HepG2 (cell line): ENCODE data around the gene TESK1. TPM values are rescaled to one million over a fixed set of nuclear protein-coding genes. Genes with fewer than 3 reads are reported as not detected.

Experiments used
- FOXM1 ChIP-seq: sonication (generic); formaldehyde crosslinking; IDR thresholded peaks from 2 replicates; pipeline ENCODE4 v1.5.0; 2020; ENCODE audit warnings: missing genetic modification reagents
- GTF3A ChIP-seq: sonication (generic); formaldehyde crosslinking; conservative IDR thresholded peaks from 2 replicates; pipeline ENCODE4 v1.4.0; 2020; ENCODE audit warnings: mild to moderate bottlenecking, missing genetic modification reagents
- HOXA9 ChIP-seq: sonication (generic); formaldehyde crosslinking; IDR thresholded peaks from 2 replicates; pipeline ENCODE4 v1.8.1; 2022; ENCODE audit warnings: missing genetic modification reagents, mild to moderate bottlenecking, moderate library complexity, borderline replicate concordance
- KDM5A ChIP-seq: fragments of 200-600 bp; sonication (generic); IDR thresholded peaks from 2 replicates; pipeline ENCODE4 v1.7.0; 2018; ENCODE audit warnings: antibody characterized with exemption, mild to moderate bottlenecking, low read length, borderline replicate concordance
- NAIF1 ChIP-seq: sonication (generic); formaldehyde crosslinking; IDR thresholded peaks from 2 replicates; pipeline ENCODE4 v1.5.0; 2020; ENCODE audit warnings: mild to moderate bottlenecking, missing genetic modification reagents, borderline replicate concordance
- NBN ChIP-seq: fragments of 450-650 bp; conservative IDR thresholded peaks from 2 replicates; pipeline ENCODE4 v1.6.1; 2017
- RFXAP ChIP-seq: sonication (generic); formaldehyde crosslinking; IDR thresholded peaks from 2 replicates; pipeline ENCODE4 v1.4.0; 2020; ENCODE audit warnings: missing genetic modification reagents, borderline replicate concordance
- STAT5B ChIP-seq: sonication (generic); formaldehyde crosslinking; IDR thresholded peaks from 2 replicates; pipeline ENCODE4 v1.4.0; 2020; ENCODE audit warnings: missing genetic modification reagents
- TBX2 ChIP-seq: sonication (generic); formaldehyde crosslinking; IDR thresholded peaks from 2 replicates; pipeline ENCODE4 v1.5.0; 2020; ENCODE audit warnings: missing genetic modification reagents, mild to moderate bottlenecking, borderline replicate concordance
- ZBTB42 ChIP-seq: sonication (generic); formaldehyde crosslinking; IDR thresholded peaks from 2 replicates; pipeline ENCODE4 v1.5.0; 2020; ENCODE audit warnings: mild to moderate bottlenecking, missing genetic modification reagents
- ZNF207 ChIP-seq: fragments of 450-650 bp; IDR thresholded peaks from 2 replicates; pipeline ENCODE4 v1.6.1; 2016; ENCODE audit warnings: antibody characterized with exemption, borderline replicate concordance
- ZNF616 ChIP-seq: sonication (generic); formaldehyde crosslinking; IDR thresholded peaks from 2 replicates; pipeline ENCODE4 v1.5.0; 2020; ENCODE audit warnings: low read depth, mild to moderate bottlenecking, missing genetic modification reagents
- ZNF709 ChIP-seq: sonication (generic); formaldehyde crosslinking; IDR thresholded peaks from 2 replicates; pipeline ENCODE4 v1.5.0; 2020; ENCODE audit warnings: mild to moderate bottlenecking, missing genetic modification reagents
- polyA plus RNA-seq, 8 experiments: library from polyadenylated mRNA; depleted of rRNA in 3 of 8; stranded (reverse) in 7 of 8; unstranded in 1 of 8; fragments of >200 nt; fragmentation: Illumina TruSeq in 4 of 8; extraction: Trizol in 4 of 8; gene quantifications; 2 replicates each; pipeline versions ENCODE4 v1.2.1 to v1.2.3, GENCODE V29; 2011 to 2016; ENCODE audit warnings: low read depth in 4 of 8, missing spikeins in 1 of 8, mixed read lengths in 1 of 8; ENCODE audit not compliant: insufficient read depth in 1 of 8
- total RNA-seq, 5 experiments: library from RNA; depleted of rRNA; stranded (reverse); fragments of >200 nt; fragmentation: Illumina TruSeq; extraction: Trizol; gene quantifications; 2 replicates each; pipeline ENCODE4 v1.2.3, GENCODE V29; 2016; ENCODE audit warnings: low read depth in 1 of 5
- TF ChIP-seq, protein P1 (sequence below): sonication (generic); formaldehyde crosslinking; IDR thresholded peaks from 2 replicates; pipeline ENCODE4 v1.5.0; 2020; ENCODE audit warnings: mild to moderate bottlenecking, missing genetic modification reagents
- TF ChIP-seq, protein P2 (sequence below): sonication (generic); formaldehyde crosslinking; IDR thresholded peaks from 2 replicates; pipeline ENCODE4 v1.9.0; 2021; ENCODE audit warnings: missing genetic modification reagents, mild to moderate bottlenecking, borderline replicate concordance
- TF ChIP-seq, protein P3 (sequence below): sonication (generic); formaldehyde crosslinking; IDR thresholded peaks from 2 replicates; pipeline ENCODE4 v1.5.1; 2020; ENCODE audit warnings: missing genetic modification reagents, mild to moderate bottlenecking, borderline replicate concordance
- TF ChIP-seq, protein P4 (sequence below), 2 experiments: sonication (generic) in 1 of 2; formaldehyde crosslinking in 1 of 2; IDR thresholded peaks; 2 replicates each; pipeline versions ENCODE4 v1.5.1 to v1.6.1; 2011 to 2020; ENCODE audit warnings: borderline replicate concordance in 1 of 2, low read depth in 1 of 2, low read length in 1 of 2, mild to moderate bottlenecking in 1 of 2, missing genetic modification reagents in 1 of 2, moderate library complexity in 1 of 2

Gene TESK1
- total and polyA plus RNA-seq, 2 of the 13 experiments (the other 11 are each of a cell fraction or from before 2014, with no cell fraction given), result 7.3 to 13.6 TPM

DNA sequence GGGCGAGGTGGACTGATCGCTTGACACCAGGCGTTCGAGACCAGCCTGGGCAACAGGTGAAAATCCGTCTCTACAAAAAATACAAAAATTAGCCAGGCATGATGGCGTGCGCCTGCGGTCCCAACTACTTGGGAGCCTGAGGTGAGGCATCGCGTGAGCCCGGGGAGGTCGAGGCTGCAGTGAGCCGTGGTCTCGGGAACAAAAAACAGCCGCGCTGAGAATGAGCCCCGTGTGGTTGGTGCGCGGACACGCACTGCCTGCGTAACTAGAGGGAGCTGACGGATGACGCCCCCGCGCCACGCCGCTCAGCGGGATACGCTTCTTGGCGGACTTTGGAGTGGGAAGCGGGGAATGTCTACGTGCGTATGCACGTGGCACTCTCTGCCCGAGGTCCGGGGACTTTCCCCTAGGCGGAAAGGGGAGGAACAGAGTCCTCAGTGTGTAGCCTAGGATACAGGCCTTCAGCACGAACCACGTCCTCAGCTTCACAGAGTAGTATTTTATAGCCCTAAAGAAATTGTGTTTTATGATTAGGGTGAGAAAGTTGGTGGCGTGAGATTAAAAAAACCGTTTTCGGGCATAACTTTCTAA, 52.6 kb downstream of the TESK1 start, which contains the start of gene RMRP (continued):
- TF ChIP-seq TBX2 (CRISPR knock-in tag) (peak; percentile 95), HOXA9 (peak; percentile 91; the same call in 1 of the 2 replicates), FOXM1 (CRISPR knock-in tag) (peak; percentile 84; the same call in 1 of the 2 replicates), NBN (no peak), STAT5B (CRISPR knock-in tag) (0 out of 2 replicates have a peak, but pooled peaks have one; percentile 70), KDM5A (no peak), ZNF616 (CRISPR knock-in tag) (peak; percentile 89), GTF3A (CRISPR knock-in tag) (0 out of 2 replicates have a peak, but pooled peaks have one; percentile 84), ZNF709 (CRISPR knock-in tag) (0 out of 2 replicates have a peak, but pooled peaks have one; percentile 95), NAIF1 (CRISPR knock-in tag) (peak; percentile 97), RFXAP (peak; percentile 93), ZNF207 (no peak), ZBTB42 (CRISPR knock-in tag) (no peak; the same call in none of the 2 replicates)
- TF ChIP-seq, protein P1, sequence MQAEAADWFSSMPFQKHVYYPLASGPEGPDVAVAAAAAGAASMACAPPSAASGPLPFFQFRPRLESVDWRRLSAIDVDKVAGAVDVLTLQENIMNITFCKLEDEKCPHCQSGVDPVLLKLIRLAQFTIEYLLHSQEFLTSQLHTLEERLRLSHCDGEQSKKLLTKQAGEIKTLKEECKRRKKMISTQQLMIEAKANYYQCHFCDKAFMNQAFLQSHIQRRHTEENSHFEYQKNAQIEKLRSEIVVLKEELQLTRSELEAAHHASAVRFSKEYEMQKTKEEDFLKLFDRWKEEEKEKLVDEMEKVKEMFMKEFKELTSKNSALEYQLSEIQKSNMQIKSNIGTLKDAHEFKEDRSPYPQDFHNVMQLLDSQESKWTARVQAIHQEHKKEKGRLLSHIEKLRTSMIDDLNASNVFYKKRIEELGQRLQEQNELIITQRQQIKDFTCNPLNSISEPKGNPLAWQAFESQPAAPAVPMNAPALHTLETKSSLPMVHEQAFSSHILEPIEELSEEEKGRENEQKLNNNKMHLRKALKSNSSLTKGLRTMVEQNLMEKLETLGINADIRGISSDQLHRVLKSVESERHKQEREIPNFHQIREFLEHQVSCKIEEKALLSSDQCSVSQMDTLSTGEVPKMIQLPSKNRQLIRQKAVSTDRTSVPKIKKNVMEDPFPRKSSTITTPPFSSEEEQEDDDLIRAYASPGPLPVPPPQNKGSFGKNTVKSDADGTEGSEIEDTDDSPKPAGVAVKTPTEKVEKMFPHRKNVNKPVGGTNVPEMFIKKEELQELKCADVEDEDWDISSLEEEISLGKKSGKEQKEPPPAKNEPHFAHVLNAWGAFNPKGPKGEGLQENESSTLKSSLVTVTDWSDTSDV (CRISPR knock-in tag), result peak; percentile 94; the same call in 1 of the 2 replicates
- TF ChIP-seq, protein P2, sequence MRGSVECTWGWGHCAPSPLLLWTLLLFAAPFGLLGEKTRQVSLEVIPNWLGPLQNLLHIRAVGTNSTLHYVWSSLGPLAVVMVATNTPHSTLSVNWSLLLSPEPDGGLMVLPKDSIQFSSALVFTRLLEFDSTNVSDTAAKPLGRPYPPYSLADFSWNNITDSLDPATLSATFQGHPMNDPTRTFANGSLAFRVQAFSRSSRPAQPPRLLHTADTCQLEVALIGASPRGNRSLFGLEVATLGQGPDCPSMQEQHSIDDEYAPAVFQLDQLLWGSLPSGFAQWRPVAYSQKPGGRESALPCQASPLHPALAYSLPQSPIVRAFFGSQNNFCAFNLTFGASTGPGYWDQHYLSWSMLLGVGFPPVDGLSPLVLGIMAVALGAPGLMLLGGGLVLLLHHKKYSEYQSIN (CRISPR knock-in tag), result no peak; the same call in 1 of the 2 replicates
- TF ChIP-seq, protein P3, sequence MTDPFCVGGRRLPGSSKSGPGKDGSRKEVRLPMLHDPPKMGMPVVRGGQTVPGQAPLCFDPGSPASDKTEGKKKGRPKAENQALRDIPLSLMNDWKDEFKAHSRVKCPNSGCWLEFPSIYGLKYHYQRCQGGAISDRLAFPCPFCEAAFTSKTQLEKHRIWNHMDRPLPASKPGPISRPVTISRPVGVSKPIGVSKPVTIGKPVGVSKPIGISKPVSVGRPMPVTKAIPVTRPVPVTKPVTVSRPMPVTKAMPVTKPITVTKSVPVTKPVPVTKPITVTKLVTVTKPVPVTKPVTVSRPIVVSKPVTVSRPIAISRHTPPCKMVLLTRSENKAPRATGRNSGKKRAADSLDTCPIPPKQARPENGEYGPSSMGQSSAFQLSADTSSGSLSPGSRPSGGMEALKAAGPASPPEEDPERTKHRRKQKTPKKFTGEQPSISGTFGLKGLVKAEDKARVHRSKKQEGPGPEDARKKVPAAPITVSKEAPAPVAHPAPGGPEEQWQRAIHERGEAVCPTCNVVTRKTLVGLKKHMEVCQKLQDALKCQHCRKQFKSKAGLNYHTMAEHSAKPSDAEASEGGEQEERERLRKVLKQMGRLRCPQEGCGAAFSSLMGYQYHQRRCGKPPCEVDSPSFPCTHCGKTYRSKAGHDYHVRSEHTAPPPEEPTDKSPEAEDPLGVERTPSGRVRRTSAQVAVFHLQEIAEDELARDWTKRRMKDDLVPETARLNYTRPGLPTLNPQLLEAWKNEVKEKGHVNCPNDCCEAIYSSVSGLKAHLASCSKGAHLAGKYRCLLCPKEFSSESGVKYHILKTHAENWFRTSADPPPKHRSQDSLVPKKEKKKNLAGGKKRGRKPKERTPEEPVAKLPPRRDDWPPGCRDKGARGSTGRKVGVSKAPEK (CRISPR knock-in tag), result 0 out of 2 replicates have a peak, but pooled peaks have one; percentile 47
- TF ChIP-seq, protein P4, sequence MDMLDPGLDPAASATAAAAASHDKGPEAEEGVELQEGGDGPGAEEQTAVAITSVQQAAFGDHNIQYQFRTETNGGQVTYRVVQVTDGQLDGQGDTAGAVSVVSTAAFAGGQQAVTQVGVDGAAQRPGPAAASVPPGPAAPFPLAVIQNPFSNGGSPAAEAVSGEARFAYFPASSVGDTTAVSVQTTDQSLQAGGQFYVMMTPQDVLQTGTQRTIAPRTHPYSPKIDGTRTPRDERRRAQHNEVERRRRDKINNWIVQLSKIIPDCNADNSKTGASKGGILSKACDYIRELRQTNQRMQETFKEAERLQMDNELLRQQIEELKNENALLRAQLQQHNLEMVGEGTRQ (IDR thresholded peaks at IDR 0.05; ENCODE audit: low read depth, low read length), result peak; percentile 42; the same call in 1 of the 2 replicates
- TF ChIP-seq, protein P4 (CRISPR knock-in tag; IDR thresholded peaks at IDR 0.05; ENCODE audit: borderline replicate concordance), result peak; percentile 67; the same call in 1 of the 2 replicates
